Stimulated activated CD4-positive, alpha-beta T cell treated with anti-CD3 and anti-CD28 coated beads, Interleukin-1b, Interleukin-23, amount 100 ng/mL, for 4 hours (primary cell): Measurements from ENCODE around the gene SEC63.
"Not testable (repeated sequence)": the region's sequence is repeated elsewhere in the genome, so short reads cannot be mapped to it uniquely, and the experiment has no call there.

Experiments
- DNase-seq, 2 donors: peaks; one replicate each; pipeline ENCODE4 v3.0.0-alpha.2; 2020; ENCODE audit warnings: low read depth in 2 of 2

Gene SEC63

GRCh38 chr6:107862383-107862782 is 95.6 kb downstream of the SEC63 start:
- no peak for DNase-seq

- DNase-seq: not testable (repeated sequence)
Observed at GRCh38 chr6:107860963-107861362, 97.0 kb downstream of the SEC63 start.

- DNase-seq: not testable (repeated sequence)
Observed at GRCh38 chr6:107860144-107860543, 97.9 kb downstream of the SEC63 start.

- no peak for DNase-seq
Observed at GRCh38 chr6:107853230-107853629, 104.8 kb downstream of the SEC63 start.

GRCh38 chr6:107849325-107849724 is 108.7 kb downstream of the SEC63 start:
- DNase-seq: no peak

- DNase-seq: peak; percentile 71 to 79
Observed at GRCh38 chr6:107847844-107848802, 109.9 kb downstream of the SEC63 start.

GRCh38 chr6:107846262-107846795 is 111.7 kb downstream of the SEC63 start:
- DNase-seq: no peak

GRCh38 chr6:107845777-107846176 is 112.2 kb downstream of the SEC63 start:
- no peak for DNase-seq

- no peak for DNase-seq
Observed at GRCh38 chr6:107843400-107843799, 114.6 kb downstream of the SEC63 start.

GRCh38 chr6:107841275-107841670 is 116.7 kb downstream of the SEC63 start:
- DNase-seq: no peak

- no peak for DNase-seq
Observed at GRCh38 chr6:107840636-107841274, 117.3 kb downstream of the SEC63 start.

- DNase-seq: no peak
Observed at GRCh38 chr6:107833136-107833535, 124.9 kb downstream of the SEC63 start.

- DNase-seq: no peak
Observed at GRCh38 chr6:107832151-107833056, 125.6 kb downstream of the SEC63 start.

GRCh38 chr6:107830060-107830459 is 127.9 kb downstream of the SEC63 start:
- no peak for DNase-seq

- no peak for DNase-seq
Observed at GRCh38 chr6:107827541-107827940, 130.5 kb downstream of the SEC63 start.

- peak in 1 of 2 donors; percentile 46 for DNase-seq
Observed at GRCh38 chr6:107823047-107823557, 134.9 kb downstream of the SEC63 start.

GRCh38 chr6:107822176-107823046 is 135.6 kb downstream of the SEC63 start:
- DNase-seq: peak in 1 of 2 donors; percentile 51

GRCh38 chr6:107821591-107821990 is 136.4 kb downstream of the SEC63 start:
- DNase-seq: no peak

GRCh38 chr6:107820338-107821261 is 137.4 kb downstream of the SEC63 start:
- no peak for DNase-seq
